Measurements from ENCODE around the gene SGSM1.

DNA sequence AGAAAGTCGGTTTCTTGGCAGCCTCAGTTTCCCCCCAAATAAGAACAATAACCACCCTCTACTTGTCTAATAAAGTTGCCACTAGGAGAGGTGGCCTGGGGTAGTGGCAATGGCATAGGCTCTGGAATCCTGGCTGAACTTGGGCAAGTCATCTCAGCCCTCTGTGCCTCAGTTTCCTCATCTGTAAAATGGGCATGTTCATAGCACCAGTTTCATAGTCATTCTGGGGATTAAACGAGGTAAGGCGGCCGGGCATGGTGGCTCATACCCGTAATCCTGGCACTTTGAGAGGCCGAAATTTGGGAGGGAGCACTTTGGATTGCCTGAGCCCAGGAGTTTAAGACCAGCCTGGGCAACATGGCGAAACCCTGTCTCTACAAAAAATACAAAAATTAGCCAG, 63.0 kb downstream of the SGSM1 start:
- TF ChIP-seq, protein P1, sequence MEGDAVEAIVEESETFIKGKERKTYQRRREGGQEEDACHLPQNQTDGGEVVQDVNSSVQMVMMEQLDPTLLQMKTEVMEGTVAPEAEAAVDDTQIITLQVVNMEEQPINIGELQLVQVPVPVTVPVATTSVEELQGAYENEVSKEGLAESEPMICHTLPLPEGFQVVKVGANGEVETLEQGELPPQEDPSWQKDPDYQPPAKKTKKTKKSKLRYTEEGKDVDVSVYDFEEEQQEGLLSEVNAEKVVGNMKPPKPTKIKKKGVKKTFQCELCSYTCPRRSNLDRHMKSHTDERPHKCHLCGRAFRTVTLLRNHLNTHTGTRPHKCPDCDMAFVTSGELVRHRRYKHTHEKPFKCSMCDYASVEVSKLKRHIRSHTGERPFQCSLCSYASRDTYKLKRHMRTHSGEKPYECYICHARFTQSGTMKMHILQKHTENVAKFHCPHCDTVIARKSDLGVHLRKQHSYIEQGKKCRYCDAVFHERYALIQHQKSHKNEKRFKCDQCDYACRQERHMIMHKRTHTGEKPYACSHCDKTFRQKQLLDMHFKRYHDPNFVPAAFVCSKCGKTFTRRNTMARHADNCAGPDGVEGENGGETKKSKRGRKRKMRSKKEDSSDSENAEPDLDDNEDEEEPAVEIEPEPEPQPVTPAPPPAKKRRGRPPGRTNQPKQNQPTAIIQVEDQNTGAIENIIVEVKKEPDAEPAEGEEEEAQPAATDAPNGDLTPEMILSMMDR (IDR thresholded peaks at IDR 0.05 in 2 of 3, conservative IDR thresholded peaks at IDR 0.05 in 1 of 3; ENCODE audit: borderline replicate concordance in 1 of 3, insufficient read depth in 1 of 3, low read depth in 2 of 3, low read length in 2 of 3), result no peak
- no peak for TF ChIP-seq CEBPB (IDR thresholded peaks at IDR 0.05; ENCODE audit: low read depth)
